Right ventricle myocardium inferior (tissue), 1 donor: ENCODE measurements around the gene ELP6. TPM values are rescaled to one million over a fixed set of nuclear protein-coding genes. Genes with fewer than 3 reads are reported as not detected.
A peak's percentile ranks its signal among the peaks of the same experiment; 100 is the strongest.

Experiments used
- ATAC-seq: fragments of 200-7000 bp; cut with Tn5 transposase; one replicate; pipeline ENCODE4 v1.9.1; 2020; ENCODE audit warnings: mild to moderate bottlenecking, moderate library complexity
- DNase-seq: peaks from one replicate; pipeline ENCODE4 v3.0.0; 2021; ENCODE audit errors: missing footprints
- intact Hi-C: fragments of 100-400 bp; cut with DNase I; formaldehyde crosslinking; loops from one replicate; pipeline ENCODE4 v1.11.0; 2022
- long read RNA-seq: library from polyadenylated mRNA; unstranded; transcript quantifications from one replicate; pipeline ENCODE4 v2.0.0, GENCODE V29; 2021
- total RNA-seq: library from RNA; stranded (reverse); fragmentation: NEBNext Ultra II Directional; extraction: Animal tissue kit (Norgen Biotek cat#: 25700); gene quantifications from one replicate; pipeline ENCODE4 v1.2.1, GENCODE V29; 2021
- donor health status: DM: no; HTN: yes; CAD: no; lungs with severe emphysema.

Gene ELP6, protein sequence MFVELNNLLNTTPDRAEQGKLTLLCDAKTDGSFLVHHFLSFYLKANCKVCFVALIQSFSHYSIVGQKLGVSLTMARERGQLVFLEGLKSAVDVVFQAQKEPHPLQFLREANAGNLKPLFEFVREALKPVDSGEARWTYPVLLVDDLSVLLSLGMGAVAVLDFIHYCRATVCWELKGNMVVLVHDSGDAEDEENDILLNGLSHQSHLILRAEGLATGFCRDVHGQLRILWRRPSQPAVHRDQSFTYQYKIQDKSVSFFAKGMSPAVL
- 20.3 TPM for total RNA-seq
- long read RNA-seq, partial matches to known transcripts: 1 of 13 reads
- long read RNA-seq, other reads (novel, unspliced or antisense): 9 of 13 reads

DNA sequence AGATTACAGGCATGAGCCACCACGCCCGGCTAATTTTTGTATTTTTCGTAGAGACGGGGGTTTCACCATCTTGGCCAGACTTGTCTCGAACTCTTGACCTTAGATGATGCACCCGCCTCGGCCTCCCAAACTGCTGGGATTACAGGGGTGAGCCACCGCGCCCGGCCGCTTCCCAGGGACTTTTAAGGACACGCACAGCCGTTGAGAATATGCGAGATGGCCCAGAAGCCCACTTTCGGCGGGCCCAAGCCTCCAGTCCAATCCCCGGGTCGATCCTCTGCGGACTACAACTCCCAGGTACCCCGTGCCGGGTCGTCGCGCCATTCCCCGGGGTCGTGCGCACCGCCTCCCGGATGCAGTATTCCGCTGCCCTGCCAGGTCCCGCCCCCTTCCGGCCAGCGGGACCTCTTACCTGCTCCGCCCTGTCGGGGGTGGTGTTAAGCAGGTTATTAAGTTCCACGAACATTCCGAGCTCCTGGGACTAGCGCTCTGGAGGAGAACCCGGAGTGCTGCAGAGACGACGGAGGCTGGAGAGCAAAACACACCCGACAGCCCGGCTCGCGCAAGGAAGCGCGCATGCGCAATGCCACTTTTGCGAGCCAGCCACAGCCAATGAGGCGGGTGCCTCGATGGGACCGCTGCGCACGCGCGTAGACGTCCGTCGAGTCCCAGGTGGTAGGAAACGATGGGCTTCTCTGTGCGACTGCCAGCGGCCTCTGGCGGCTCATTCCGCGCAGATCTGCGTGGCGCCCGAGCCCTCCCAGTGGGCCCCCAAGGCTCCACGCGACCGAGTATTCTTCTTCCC, at the start of gene ELP6:
Gene ELP6 (minus strand): TSS at position 588 of the 805 bp plus-strand sequence. CDS start 122 bp downstream, at position 466.
- intact Hi-C loops: loop anchor here (1.0 kb wide), 1 partner anchor 92 kb away; no protein-coding TSS in a partner anchor
- ATAC-seq (peak; percentile 99), DNase-seq (peak; percentile 98)

- intact Hi-C loops: no loop called here
- no peak for DNase-seq
Measured at GRCh38 chr3:47556351-47556750, 42.8 kb upstream of the ELP6 start.

DNA sequence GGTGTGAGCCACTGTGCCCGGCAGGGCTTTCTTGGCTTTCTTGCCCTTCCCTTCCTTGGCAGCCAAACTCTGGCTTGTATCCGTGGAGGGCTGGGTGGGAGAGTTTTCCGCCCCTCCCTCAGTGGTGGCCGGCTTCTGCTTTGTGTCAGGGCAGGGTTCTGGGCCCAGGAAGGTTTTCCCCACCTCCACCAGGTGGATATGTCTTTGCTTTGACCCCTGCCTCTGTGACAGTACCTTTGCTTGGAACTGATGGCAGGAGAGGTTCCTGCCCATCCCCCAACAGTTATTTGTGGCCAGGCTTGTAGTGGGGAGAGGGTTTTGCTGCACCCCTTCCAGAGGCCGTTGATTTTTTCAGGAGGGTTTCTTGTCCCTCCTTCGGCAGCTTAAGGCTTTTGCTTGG, 40.8 kb upstream of the ELP6 start:
- ATAC-seq: no peak
- intact Hi-C loops: no loop called here
- DNase-seq: no peak

More at GRCh38 chr3:47556351-47556750, 42.8 kb upstream of the ELP6 start:
- no peak for ATAC-seq

DNA sequence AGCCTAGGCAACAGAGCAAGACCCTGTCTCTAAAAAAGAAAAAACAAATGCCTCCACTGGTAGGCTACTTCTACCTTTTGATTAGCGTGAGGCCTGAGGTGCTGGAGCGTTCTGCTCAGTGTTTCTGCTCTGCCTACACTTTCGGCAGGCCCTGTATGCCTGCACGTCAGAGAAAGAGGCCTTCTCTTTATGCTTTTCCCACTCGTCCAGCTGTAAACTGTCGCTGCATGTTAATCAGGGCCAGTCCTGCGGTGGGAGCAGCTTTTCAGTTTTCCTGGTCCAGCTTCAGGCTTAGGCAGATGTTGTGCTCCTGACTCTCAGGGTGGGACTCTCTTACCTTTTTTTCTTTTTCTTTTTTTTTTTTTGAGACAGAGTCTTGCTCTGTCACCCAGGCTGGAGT, 39.9 kb upstream of the ELP6 start:
- intact Hi-C loops: no loop called here
- no peak for DNase-seq
- no peak for ATAC-seq

GRCh38 chr3:47542471-47543173, 29.1 kb upstream of the ELP6 start:
- ATAC-seq (no peak), DNase-seq (no peak)
- intact Hi-C loops: no loop called here

GRCh38 chr3:47541583-47542108, 28.1 kb upstream of the ELP6 start:
- DNase-seq (no peak), ATAC-seq (no peak)
- intact Hi-C loops: no loop called here

- ATAC-seq (no peak), DNase-seq (no peak)
- intact Hi-C loops: no loop called here
Measured at GRCh38 chr3:47540281-47540680, 26.8 kb upstream of the ELP6 start.

- no peak for ATAC-seq
- intact Hi-C loops: no loop called here
- DNase-seq: no peak
Measured at GRCh38 chr3:47536967-47537366, 23.5 kb upstream of the ELP6 start.

DNA sequence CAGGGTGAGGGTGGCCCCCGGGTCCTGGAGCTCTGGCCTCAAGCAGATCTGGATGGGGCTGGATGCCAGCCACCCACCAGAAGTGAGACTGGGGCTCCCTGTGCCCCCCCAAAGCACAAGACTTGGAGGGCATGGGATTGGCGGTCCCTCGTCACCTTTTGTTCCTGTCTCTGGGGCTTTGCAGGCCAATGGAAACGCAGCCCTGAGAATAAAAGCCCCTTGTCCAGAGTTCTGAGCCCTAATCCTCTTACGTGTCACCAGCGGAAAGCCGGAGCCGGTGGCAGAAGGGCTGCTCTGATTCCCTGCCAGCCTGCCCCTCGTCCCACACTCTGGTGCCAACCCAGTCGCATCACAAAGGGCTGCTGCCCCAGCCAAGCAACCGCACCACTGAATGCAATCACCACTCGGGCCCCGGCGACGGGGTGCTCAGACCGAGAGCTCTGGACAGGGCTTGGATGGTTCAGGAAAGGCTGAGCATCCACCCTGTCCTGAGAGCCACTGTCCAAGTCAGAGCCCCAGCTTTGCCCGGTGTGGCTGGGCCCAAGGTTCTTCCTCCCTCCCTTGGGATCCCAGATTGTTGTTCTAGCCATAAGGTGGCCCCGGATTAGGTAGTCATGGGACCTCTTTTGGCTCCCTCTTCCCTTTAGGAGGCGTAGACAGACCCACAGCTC, 22.8 kb upstream of the ELP6 start:
- ATAC-seq: no peak
- DNase-seq: no peak
- intact Hi-C loops: no loop called here

DNA sequence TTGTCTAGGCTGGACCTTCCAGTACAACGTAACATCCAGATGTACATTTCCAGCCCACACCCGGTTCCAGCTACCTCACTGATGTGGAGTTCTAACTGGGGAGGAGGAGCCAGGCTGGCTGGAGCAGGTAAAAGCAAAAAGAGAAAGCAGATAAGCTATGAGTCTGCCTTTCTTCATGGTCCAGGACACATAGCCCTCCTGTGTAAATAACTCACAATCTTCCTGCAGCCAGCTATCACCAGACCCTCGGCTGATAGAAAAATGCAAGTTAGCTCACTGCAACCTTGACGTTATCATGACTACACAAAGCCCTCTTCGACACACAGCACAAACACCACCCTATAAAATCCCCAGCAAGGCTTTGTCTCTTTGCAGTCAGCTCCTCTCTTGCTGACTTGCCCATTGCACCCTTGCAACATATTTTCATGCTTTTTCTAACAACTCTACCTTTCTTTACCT, 20.5 kb upstream of the ELP6 start:
- intact Hi-C loops: no loop called here
- ATAC-seq (no peak), DNase-seq (no peak)

DNA sequence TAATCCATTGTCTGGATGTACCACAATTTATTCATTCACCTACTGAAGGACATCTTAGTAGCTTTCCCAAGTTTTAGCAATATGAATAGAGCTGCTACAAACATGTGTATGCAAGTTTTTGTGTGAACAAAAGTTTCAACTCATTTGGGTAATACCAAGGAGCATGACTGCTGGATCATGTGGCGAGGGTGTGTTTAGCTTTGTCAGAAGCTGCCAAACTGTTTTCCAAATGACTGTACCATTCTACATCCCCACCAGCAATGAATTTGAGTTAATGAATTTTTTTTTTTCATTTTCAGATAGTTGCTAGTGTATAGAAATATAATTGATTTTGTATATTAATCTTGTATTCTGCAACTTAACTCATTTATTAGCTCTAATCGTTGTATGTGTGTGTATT, 20.0 kb upstream of the ELP6 start:
- no peak for ATAC-seq
- intact Hi-C loops: no loop called here
- DNase-seq: no peak

DNA sequence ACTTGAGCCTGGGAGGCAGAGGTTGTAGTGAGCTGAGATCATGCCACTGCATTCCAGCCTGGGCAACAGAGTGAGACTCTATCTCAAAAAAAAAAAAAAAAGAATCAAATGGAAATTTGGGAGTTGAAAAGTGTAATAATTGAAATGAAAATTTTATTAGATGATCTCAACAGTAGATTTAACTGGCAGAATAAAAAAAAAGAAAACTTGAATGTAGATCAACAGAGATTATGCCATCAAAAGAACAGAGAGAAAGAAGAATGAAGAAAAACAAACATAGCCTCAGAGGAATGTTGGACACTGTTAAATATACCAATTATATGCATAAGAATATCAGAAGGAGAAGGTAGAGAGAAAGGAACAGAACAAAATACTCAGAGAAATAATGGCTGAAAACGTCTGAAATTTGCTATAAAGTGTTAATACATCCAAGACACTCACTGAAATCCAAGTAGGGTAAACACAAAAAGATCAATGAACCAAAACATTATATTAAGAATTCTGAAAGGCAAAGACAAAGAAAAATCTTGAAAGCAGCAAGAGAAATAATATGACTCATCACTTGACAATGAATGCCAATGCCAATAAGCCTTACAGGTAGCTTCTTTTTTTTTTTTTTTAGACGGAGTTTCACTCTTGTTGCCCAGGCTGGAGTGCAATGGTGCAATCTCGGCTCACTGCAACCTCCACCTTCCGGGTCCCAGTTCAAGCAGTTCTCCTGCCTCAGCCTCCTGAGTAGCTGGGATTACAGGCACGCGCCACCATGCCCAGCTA, 14.6 kb upstream of the ELP6 start:
- DNase-seq: no peak
- intact Hi-C loops: loop anchor here (10.0 kb wide), 1 partner anchor 137 kb away; no protein-coding TSS in a partner anchor
- no peak for ATAC-seq

- DNase-seq (no peak), ATAC-seq (no peak)
- intact Hi-C loops: loop anchor here (10.0 kb wide), 1 partner anchor 139 kb away; no protein-coding TSS in a partner anchor
Measured at GRCh38 chr3:47525617-47526016, 12.1 kb upstream of the ELP6 start.

- intact Hi-C loops: loop anchor here (10.0 kb wide), 1 partner anchor 141 kb away; no protein-coding TSS in a partner anchor
- no peak for DNase-seq
- ATAC-seq: no peak
Measured at GRCh38 chr3:47523310-47524073, 10.0 kb upstream of the ELP6 start.

DNA sequence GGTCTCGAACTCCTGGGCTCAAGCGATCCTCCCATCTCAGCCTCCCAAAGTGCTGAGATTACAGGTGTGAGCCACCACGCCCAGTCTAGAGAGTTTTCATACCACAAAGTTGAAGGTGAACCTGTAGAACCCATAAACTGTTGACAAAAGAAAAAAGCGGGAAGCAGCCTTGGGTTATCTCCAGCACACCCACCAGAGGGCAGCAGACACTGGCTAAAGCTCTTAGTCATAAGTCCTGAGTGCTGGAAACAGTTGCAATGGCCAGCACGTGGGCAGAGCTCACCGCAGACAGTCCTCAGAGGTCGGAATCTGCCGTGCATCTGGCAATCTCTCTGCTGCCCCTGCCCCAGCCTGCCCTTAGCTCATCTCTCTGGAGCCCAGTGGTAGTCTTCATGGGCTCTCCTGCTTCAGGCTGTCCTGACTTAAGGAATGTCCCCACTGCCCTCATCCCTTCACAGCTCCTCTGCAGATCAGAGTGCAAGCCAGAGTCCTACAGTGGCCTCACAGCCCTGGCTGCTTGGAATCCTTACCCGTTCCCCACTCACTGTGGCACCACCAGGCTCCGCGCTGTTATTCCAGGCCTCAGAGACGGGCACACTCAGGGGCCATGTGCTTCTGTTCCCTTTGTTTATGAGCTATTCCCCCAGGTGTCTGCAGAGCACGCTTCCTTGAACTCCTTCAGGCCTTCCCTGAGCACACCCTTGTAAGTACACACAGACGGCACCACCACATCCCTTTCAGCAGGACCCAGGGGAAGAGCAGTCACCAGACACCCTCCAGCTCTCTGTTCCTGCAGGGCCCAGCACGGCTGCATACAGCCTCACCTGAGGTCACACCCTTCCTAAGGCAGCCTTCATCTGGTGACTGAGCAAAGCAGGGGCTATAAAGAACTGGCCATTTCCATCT, 8.8 kb upstream of the ELP6 start:
- intact Hi-C loops: loop anchor here (1.0 to 10.0 kb wide), 2 partner anchors 142 to 267 kb away; no protein-coding TSS in a partner anchor
- peak; percentile 83 for DNase-seq
- ATAC-seq: peak; percentile 95

GRCh38 chr3:47520756-47521155, 7.2 kb upstream of the ELP6 start:
- DNase-seq (no peak), ATAC-seq (no peak)
- intact Hi-C loops: loop anchor here (10.0 kb wide), 1 partner anchor 144 kb away; no protein-coding TSS in a partner anchor
